H9 (cell line): ENCODE results near the gene YAF2. TPM values are rescaled to one million over a fixed set of nuclear protein-coding genes. Genes with fewer than 3 reads are reported as not detected.

ENCODE experiments used
- DNase-seq: peaks from one replicate; pipeline ENCODE4 v3.0.0-alpha.2; 2017
- H2AFZ ChIP-seq: one replicate; pipeline ENCODE4 v1.6.1; 2013; ENCODE audit warnings: mild to moderate bottlenecking, low read length, control low read depth, moderate library complexity
- H2AK5ac ChIP-seq: 2 replicates; pipeline ENCODE4 v1.6.1; 2013; ENCODE audit warnings: low read length, control low read depth, mixed read lengths; ENCODE audit not compliant: insufficient read length
- H2BK120ac ChIP-seq: one replicate; pipeline ENCODE4 v1.6.1; 2013; ENCODE audit warnings: low read depth, mild to moderate bottlenecking, low read length, control low read depth, inconsistent platforms; ENCODE audit not compliant: poor library complexity, severe bottlenecking
- H2BK12ac ChIP-seq: 2 replicates; pipeline ENCODE4 v1.6.1; 2013; ENCODE audit warnings: low read length, control low read depth, mixed read lengths, low read depth; ENCODE audit not compliant: insufficient read length
- H2BK15ac ChIP-seq: 2 replicates; pipeline ENCODE4 v1.6.1; 2013; ENCODE audit warnings: low read depth, low read length, control low read depth
- H2BK20ac ChIP-seq: one replicate; pipeline ENCODE4 v1.6.1; 2013; ENCODE audit warnings: low read depth, mild to moderate bottlenecking, low read length, control low read depth, inconsistent platforms; ENCODE audit not compliant: poor library complexity, severe bottlenecking
- H2BK5ac ChIP-seq: 2 replicates; pipeline ENCODE4 v1.6.1; 2013; ENCODE audit warnings: low read length, control low read depth, mixed read lengths; ENCODE audit not compliant: insufficient read length
- H3K14ac ChIP-seq: 2 replicates; pipeline ENCODE4 v1.6.1; 2013; ENCODE audit warnings: low read length, control low read depth; ENCODE audit not compliant: insufficient read depth
- H3K18ac ChIP-seq: 2 replicates; pipeline ENCODE4 v1.6.1; 2013; ENCODE audit warnings: low read depth, mild to moderate bottlenecking, mixed read lengths, low read length, control low read depth; ENCODE audit not compliant: insufficient read length
- H3K23ac ChIP-seq: 2 replicates; pipeline ENCODE4 v1.6.1; 2013; ENCODE audit warnings: low read length, control low read depth, mixed read lengths, low read depth; ENCODE audit not compliant: insufficient read length
- H3K23me2 ChIP-seq: 2 replicates; pipeline ENCODE4 v1.6.1; 2013; ENCODE audit warnings: low read depth, mild to moderate bottlenecking, mixed read lengths, low read length, control low read depth; ENCODE audit not compliant: insufficient read length, poor library complexity, severe bottlenecking
- H3K27ac ChIP-seq: 2 replicates; pipeline ENCODE4 v1.5.1; 2013; ENCODE audit warnings: low read length, control low read depth, mixed read lengths, low read depth; ENCODE audit not compliant: insufficient read length
- H3K27me3 ChIP-seq: 2 replicates; pipeline ENCODE4 v1.6.1; 2013; ENCODE audit warnings: low read length, control low read depth, inconsistent platforms; ENCODE audit not compliant: insufficient read depth
- H3K4ac ChIP-seq: 2 replicates; pipeline ENCODE4 v1.6.1; 2013; ENCODE audit warnings: low read depth, mild to moderate bottlenecking, control low read depth, inconsistent platforms, low read length, moderate library complexity
- H3K4me1 ChIP-seq: 2 replicates; pipeline ENCODE4 v1.6.1; 2013; ENCODE audit warnings: low read length, control low read depth, inconsistent platforms; ENCODE audit not compliant: insufficient read depth
- H3K4me2 ChIP-seq: 2 replicates; pipeline ENCODE4 v1.6.1; 2013; ENCODE audit warnings: low read length, control low read depth, mixed read lengths; ENCODE audit not compliant: insufficient read length, insufficient read depth
- H3K56ac ChIP-seq: 2 replicates; pipeline ENCODE4 v1.6.1; 2013; ENCODE audit warnings: low read depth, mild to moderate bottlenecking, mixed read lengths, low read length, control low read depth; ENCODE audit not compliant: insufficient read length
- H3K79me1 ChIP-seq: 2 replicates; pipeline ENCODE4 v1.6.1; 2013; ENCODE audit warnings: low read depth, mild to moderate bottlenecking, moderate library complexity, low read length, control low read depth, inconsistent platforms; ENCODE audit not compliant: insufficient read depth, poor library complexity, severe bottlenecking
- H3K79me2 ChIP-seq: 2 replicates; pipeline ENCODE4 v1.6.1; 2013; ENCODE audit warnings: low read length, control low read depth, inconsistent platforms; ENCODE audit not compliant: insufficient read depth
- H3K9ac ChIP-seq: 2 replicates; pipeline ENCODE4 v1.6.1; 2013; ENCODE audit warnings: low read length, control low read depth, mixed read lengths; ENCODE audit not compliant: insufficient read length; ENCODE audit errors: extremely low read depth
- H3K9me3 ChIP-seq: one replicate; pipeline ENCODE4 v1.6.1; 2013; ENCODE audit warnings: low read depth, low read length, inconsistent platforms; ENCODE audit not compliant: control insufficient read depth
- H3T11ph ChIP-seq: one replicate; pipeline ENCODE4 v1.6.1; 2013; ENCODE audit warnings: mild to moderate bottlenecking, low read length, control low read depth, inconsistent platforms
- H4K20me1 ChIP-seq: one replicate; pipeline ENCODE4 v1.6.1; 2013; ENCODE audit not compliant: control insufficient read depth, insufficient read length, insufficient read depth
- H4K5ac ChIP-seq: 2 replicates; pipeline ENCODE4 v1.6.1; 2013; ENCODE audit warnings: low read depth, mild to moderate bottlenecking, mixed read lengths, low read length, control low read depth; ENCODE audit not compliant: insufficient read length
- H4K8ac ChIP-seq: replicated peaks from 2 replicates; pipeline ENCODE4 v1.6.1; 2013; ENCODE audit warnings: low read length, control low read depth, mixed read lengths, low read depth; ENCODE audit not compliant: insufficient read length
- H4K91ac ChIP-seq: 2 replicates; pipeline ENCODE4 v1.6.1; 2013; ENCODE audit warnings: low read depth, mild to moderate bottlenecking, moderate library complexity, mixed read lengths, low read length, control low read depth; ENCODE audit not compliant: insufficient read length
- H3K27ac Mint-ChIP-seq, 3 experiments: 2 replicates in 2 of 3; 3 replicates in 1 of 3; pipeline ENCODE4 v1.8.0; 2020 to 2021; ENCODE audit warnings: mixed read lengths in 3 of 3, mild to moderate bottlenecking in 1 of 3, moderate library complexity in 1 of 3
- H3K27me3 Mint-ChIP-seq: 2 replicates; pipeline ENCODE4 v1.8.0; 2021; ENCODE audit warnings: low read depth, mild to moderate bottlenecking, moderate library complexity, mixed read lengths
- H3K36me3 Mint-ChIP-seq, 3 experiments: 2 replicates in 2 of 3; 3 replicates in 1 of 3; pipeline ENCODE4 v1.8.0; 2020 to 2021; ENCODE audit warnings: low read depth in 3 of 3, mixed read lengths in 3 of 3; ENCODE audit not compliant: insufficient read depth in 1 of 3
- H3K4me1 Mint-ChIP-seq, 2 experiments: 2 replicates each; pipeline ENCODE4 v1.8.0; 2020; ENCODE audit warnings: mixed read lengths in 2 of 2
- H3K4me3 Mint-ChIP-seq, 2 experiments: 2 replicates in 1 of 2; 3 replicates in 1 of 2; pipeline ENCODE4 v1.8.0; 2020 to 2021; ENCODE audit warnings: mild to moderate bottlenecking in 2 of 2, mixed read lengths in 2 of 2, moderate library complexity in 1 of 2
- H3K9me3 Mint-ChIP-seq, 2 experiments: 2 replicates in 1 of 2; 3 replicates in 1 of 2; pipeline ENCODE4 v1.8.0; 2020; ENCODE audit warnings: mild to moderate bottlenecking in 2 of 2, mixed read lengths in 2 of 2, moderate library complexity in 1 of 2
- CTCF ChIP-seq: fragments of 200-600 bp; sonication (generic); conservative IDR thresholded peaks from 3 replicates; pipeline ENCODE4 v1.8.0; 2021; ENCODE audit warnings: antibody characterized with exemption, mild to moderate bottlenecking
- whole genome bisulfite sequencing: extraction: QIAGEN DNeasy Blood & Tissue Kit; methylation state at CpG from one replicate; pipeline ENCODE4 v1.1.7; 2013; ENCODE audit warnings: missing lambda C conversion rate, low lambda C conversion rate, mixed read lengths; ENCODE audit not compliant: insufficient read length; ENCODE audit errors: extremely low coverage; 5-methylcytosine and 5-hydroxymethylcytosine counted together
- total RNA-seq: library from RNA; stranded (reverse); gene quantifications from 2 replicates; pipeline ENCODE4 v1.2.1, GENCODE V29; 2021

The YAF2 gene
- total RNA-seq, 1 experiment from 2014 or later: 1.9 TPM

- no peak overlapping the region for H3K14ac ChIP-seq
- no peak overlapping the region for H4K8ac ChIP-seq
Measured at GRCh38 chr12:42161529-42161928, 76.5 kb downstream of the YAF2 start.

More at GRCh38 chr12:42161529-42161928, 76.5 kb downstream of the YAF2 start:
- Histone ChIP-seq H2AFZ (no peak overlapping the region), H2AK5ac (no peak overlapping the region), H4K5ac (no peak overlapping the region), H2BK20ac (no peak overlapping the region), H2BK5ac (no peak overlapping the region), H3K18ac (no peak overlapping the region), H3K56ac (no peak overlapping the region), H2BK120ac (no peak overlapping the region), H3K79me1 (no peaks in the 10 kb centered on the region), H3K9ac (no peak overlapping the region), H3K4ac (no peak overlapping the region), H3K23ac (no peak overlapping the region), H3K9me3 (no peaks in the 10 kb centered on the region), H4K91ac (no peak overlapping the region), H3K23me2 (no peaks in the 10 kb centered on the region), H2BK15ac (no peak overlapping the region), H3K4me2 (no peak overlapping the region), H3T11ph (no peak overlapping the region), H2BK12ac (no peak overlapping the region), H3K27me3 (no peaks in the 10 kb centered on the region), H4K20me1 (no peaks in the 10 kb centered on the region), H3K4me1 (no peaks in the 10 kb centered on the region), H3K27ac (no peak overlapping the region), H3K79me2 (no peaks in the 10 kb centered on the region)
- no CpG with 5 or more reads among the region's 1 CpG for WGBS
- no peak overlapping the region for H3K27ac Mint-ChIP-seq
- no peak overlapping the region for H3K4me3 Mint-ChIP-seq
- DNase-seq: no peak
- no peaks in the 10 kb centered on the region for H3K36me3 Mint-ChIP-seq
- H3K4me1 Mint-ChIP-seq: peaks cover 3 to 14% of the 10 kb centered on the region in 2 experiments
- no peak for TF ChIP-seq CTCF
- H3K9me3 Mint-ChIP-seq: no peaks in the 10 kb centered on the region
- no peaks in the 10 kb centered on the region for H3K27me3 Mint-ChIP-seq
